Panc1 (cell line): ENCODE measurements around the gene NXPE3. TPM values are rescaled to one million over a fixed set of nuclear protein-coding genes. Genes with fewer than 3 reads are reported as not detected.

Experiments
- ATAC-seq: fragments of 200-7000 bp; cut with Tn5 transposase; 2 replicates; pipeline ENCODE4 v1.9.1; 2020; ENCODE audit warnings: mild to moderate bottlenecking, moderate library complexity
- BruUV-seq: library from RNA; stranded (reverse); fragments of 400-500 nt; replicated peaks from 2 replicates; lab custom pipeline; 2021; lab: Mats Ljungman, UMichigan
- CTCF ChIA-PET: fragments of 300-600 bp; sonication (Branson Sonifier 250); formaldehyde crosslinking; loops from one replicate; lab custom pipeline; 2022; ENCODE audit warnings: antibody characterized with exemption; lab: Charles Lee
- POLR2A ChIA-PET: fragments of 300-600 bp; sonication (Branson Sonifier 250); formaldehyde crosslinking; loops from one replicate; lab custom pipeline; 2022; ENCODE audit warnings: antibody characterized with exemption; lab: Charles Lee
- DNase-seq: peaks from one replicate; pipeline ENCODE4 v3.0.0-alpha.2; 2010; ENCODE audit warnings: low read depth, low spot score
- H3K27ac ChIP-seq: 2 replicates; pipeline ENCODE4 v1.5.1; 2011; ENCODE audit warnings: mild to moderate bottlenecking, low read length, inconsistent platforms
- H3K27me3 ChIP-seq: fragments of 200-500 bp; sonication (Bioruptor generic); 2 replicates; pipeline ENCODE4 v1.6.0; 2014; ENCODE audit warnings: low read length, inconsistent platforms; ENCODE audit not compliant: control insufficient read depth, insufficient read depth
- H3K36me3 ChIP-seq: fragments of 200-500 bp; sonication (Bioruptor generic); 2 replicates; pipeline ENCODE4 v1.5.1; 2014; ENCODE audit warnings: inconsistent platforms, mild to moderate bottlenecking, low read length, moderate library complexity; ENCODE audit not compliant: control insufficient read depth, insufficient read depth
- H3K4me1 ChIP-seq: 2 replicates; pipeline ENCODE4 v1.5.1; 2011; ENCODE audit warnings: inconsistent platforms, mild to moderate bottlenecking, low read length, moderate library complexity; ENCODE audit not compliant: control insufficient read depth, insufficient read depth
- H3K4me3 ChIP-seq, 2 experiments: 2 replicates each; pipeline ENCODE4 v1.5.1; 2011 to 2012; ENCODE audit warnings: low read depth in 2 of 2, low read length in 2 of 2, mild to moderate bottlenecking in 2 of 2, inconsistent platforms in 1 of 2, moderate library complexity in 1 of 2
- H3K9me3 ChIP-seq: fragments of 200-500 bp; sonication (Bioruptor generic); 2 replicates; pipeline ENCODE4 v1.5.1; 2014; ENCODE audit warnings: low read depth, mild to moderate bottlenecking, inconsistent platforms, low read length, moderate library complexity; ENCODE audit not compliant: control insufficient read depth, insufficient read depth
- POLR2AphosphoS5 ChIP-seq: IDR thresholded peaks from 2 replicates; pipeline ENCODE4 v1.6.1; 2012; ENCODE audit warnings: mild to moderate bottlenecking, low read depth, low read length, moderate library complexity
- SIN3A ChIP-seq: IDR thresholded peaks from 2 replicates; pipeline ENCODE4 v1.6.1; 2012; ENCODE audit warnings: low read depth, mild to moderate bottlenecking, low read length, moderate library complexity, borderline replicate concordance; ENCODE audit not compliant: insufficient read depth
- TCF7L2 ChIP-seq: IDR thresholded peaks from 2 replicates; pipeline ENCODE4 v1.6.1; 2011; ENCODE audit warnings: mild to moderate bottlenecking, low read depth, low read length, inconsistent platforms
- in situ Hi-C: cut with HindIII; loops from 2 replicates; pipeline ENCODE4 v1.10.0; 2016; ENCODE audit warnings: low sequenced_read_pairs, low pct_unique_long_range_greater_than_20kb
- intact Hi-C: fragments of 100-400 bp; cut with micrococcal nuclease; formaldehyde crosslinking; loops from one replicate; pipeline ENCODE4 v1.10.0; 2022; ENCODE audit not compliant: unreplicated experiment
- total RNA-seq: library from RNA; stranded (reverse); gene quantifications from one replicate; pipeline ENCODE4 v1.2.1, GENCODE V29; 2021; ENCODE audit not compliant: unreplicated experiment
- TF ChIP-seq, protein P1 (sequence below): fragments of 450-650 bp; IDR thresholded peaks from 2 replicates; pipeline ENCODE4 v1.5.1; 2017; ENCODE audit warnings: mild to moderate bottlenecking
- TF ChIP-seq, protein P2 (sequence below), 2 experiments: IDR thresholded peaks; 2 replicates each; pipeline ENCODE4 v1.6.1; 2011 to 2012; ENCODE audit warnings: low read depth in 2 of 2, control low read depth in 1 of 2, low read length in 1 of 2, mild to moderate bottlenecking in 1 of 2, moderate library complexity in 1 of 2; ENCODE audit not compliant: insufficient read depth in 1 of 2

NXPE3 gene
- total RNA-seq, 1 experiment from 2014 or later, result 30.4 TPM

GRCh38 chr3:101859882-101860448 is 81.0 kb downstream of the NXPE3 start:
- H3K9me3 ChIP-seq, result no peaks in the 10 kb centered on the region
- no TSS peak for BruUV-seq
- no peak overlapping the region for H3K4me3 ChIP-seq
- H3K27me3 ChIP-seq, result no peaks in the 10 kb centered on the region
- TF ChIP-seq SIN3A (no peak), TCF7L2 (no peak), POLR2AphosphoS5 (no peak)
- TF ChIP-seq, protein P1, sequence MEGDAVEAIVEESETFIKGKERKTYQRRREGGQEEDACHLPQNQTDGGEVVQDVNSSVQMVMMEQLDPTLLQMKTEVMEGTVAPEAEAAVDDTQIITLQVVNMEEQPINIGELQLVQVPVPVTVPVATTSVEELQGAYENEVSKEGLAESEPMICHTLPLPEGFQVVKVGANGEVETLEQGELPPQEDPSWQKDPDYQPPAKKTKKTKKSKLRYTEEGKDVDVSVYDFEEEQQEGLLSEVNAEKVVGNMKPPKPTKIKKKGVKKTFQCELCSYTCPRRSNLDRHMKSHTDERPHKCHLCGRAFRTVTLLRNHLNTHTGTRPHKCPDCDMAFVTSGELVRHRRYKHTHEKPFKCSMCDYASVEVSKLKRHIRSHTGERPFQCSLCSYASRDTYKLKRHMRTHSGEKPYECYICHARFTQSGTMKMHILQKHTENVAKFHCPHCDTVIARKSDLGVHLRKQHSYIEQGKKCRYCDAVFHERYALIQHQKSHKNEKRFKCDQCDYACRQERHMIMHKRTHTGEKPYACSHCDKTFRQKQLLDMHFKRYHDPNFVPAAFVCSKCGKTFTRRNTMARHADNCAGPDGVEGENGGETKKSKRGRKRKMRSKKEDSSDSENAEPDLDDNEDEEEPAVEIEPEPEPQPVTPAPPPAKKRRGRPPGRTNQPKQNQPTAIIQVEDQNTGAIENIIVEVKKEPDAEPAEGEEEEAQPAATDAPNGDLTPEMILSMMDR, result no peak
- TF ChIP-seq, protein P2, sequence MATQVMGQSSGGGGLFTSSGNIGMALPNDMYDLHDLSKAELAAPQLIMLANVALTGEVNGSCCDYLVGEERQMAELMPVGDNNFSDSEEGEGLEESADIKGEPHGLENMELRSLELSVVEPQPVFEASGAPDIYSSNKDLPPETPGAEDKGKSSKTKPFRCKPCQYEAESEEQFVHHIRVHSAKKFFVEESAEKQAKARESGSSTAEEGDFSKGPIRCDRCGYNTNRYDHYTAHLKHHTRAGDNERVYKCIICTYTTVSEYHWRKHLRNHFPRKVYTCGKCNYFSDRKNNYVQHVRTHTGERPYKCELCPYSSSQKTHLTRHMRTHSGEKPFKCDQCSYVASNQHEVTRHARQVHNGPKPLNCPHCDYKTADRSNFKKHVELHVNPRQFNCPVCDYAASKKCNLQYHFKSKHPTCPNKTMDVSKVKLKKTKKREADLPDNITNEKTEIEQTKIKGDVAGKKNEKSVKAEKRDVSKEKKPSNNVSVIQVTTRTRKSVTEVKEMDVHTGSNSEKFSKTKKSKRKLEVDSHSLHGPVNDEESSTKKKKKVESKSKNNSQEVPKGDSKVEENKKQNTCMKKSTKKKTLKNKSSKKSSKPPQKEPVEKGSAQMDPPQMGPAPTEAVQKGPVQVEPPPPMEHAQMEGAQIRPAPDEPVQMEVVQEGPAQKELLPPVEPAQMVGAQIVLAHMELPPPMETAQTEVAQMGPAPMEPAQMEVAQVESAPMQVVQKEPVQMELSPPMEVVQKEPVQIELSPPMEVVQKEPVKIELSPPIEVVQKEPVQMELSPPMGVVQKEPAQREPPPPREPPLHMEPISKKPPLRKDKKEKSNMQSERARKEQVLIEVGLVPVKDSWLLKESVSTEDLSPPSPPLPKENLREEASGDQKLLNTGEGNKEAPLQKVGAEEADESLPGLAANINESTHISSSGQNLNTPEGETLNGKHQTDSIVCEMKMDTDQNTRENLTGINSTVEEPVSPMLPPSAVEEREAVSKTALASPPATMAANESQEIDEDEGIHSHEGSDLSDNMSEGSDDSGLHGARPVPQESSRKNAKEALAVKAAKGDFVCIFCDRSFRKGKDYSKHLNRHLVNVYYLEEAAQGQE (IDR thresholded peaks at IDR 0.05; ENCODE audit: insufficient read depth in 1 of 2, low read depth in 2 of 2, low read length in 1 of 2), result no peak
- CTCF ChIA-PET, result no interaction called here
- ATAC-seq, result no peak
- DNase-seq, result no peak
- no peak overlapping the region for H3K27ac ChIP-seq
- in situ Hi-C loops, result no loop called here
- POLR2A ChIA-PET, result no interaction called here
- peaks cover 48% of the 10 kb centered on the region for H3K36me3 ChIP-seq
- intact Hi-C loops, result no loop called here
- H3K4me1 ChIP-seq, result no peaks in the 10 kb centered on the region

GRCh38 chr3:101861212-101861788 is 82.3 kb downstream of the NXPE3 start:
- ATAC-seq (no peak), DNase-seq (no peak)
- CTCF ChIA-PET, result no interaction called here
- Histone ChIP-seq H3K4me3 (no peak overlapping the region), H3K27ac (no peak overlapping the region), H3K36me3 (peaks cover 38% of the 10 kb centered on the region), H3K4me1 (peaks cover 8% of the 10 kb centered on the region; the same call in 1 of the 2 replicates), H3K27me3 (no peaks in the 10 kb centered on the region), H3K9me3 (no peaks in the 10 kb centered on the region)
- TF ChIP-seq POLR2AphosphoS5 (no peak), TCF7L2 (no peak)
- TF ChIP-seq, protein P2 (IDR thresholded peaks at IDR 0.05; ENCODE audit: insufficient read depth in 1 of 2, low read depth in 2 of 2, low read length in 1 of 2), result no peak
- TF ChIP-seq, protein P1, result no peak
- intact Hi-C loops (no loop called here), in situ Hi-C loops (no loop called here)
- POLR2A ChIA-PET, result interaction anchor here (0.7 to 0.8 kb wide), 2 partner anchors 12 to 75 kb away, joined by 4 to 7 read pairs; partner anchors contain the start of gene NFKBIZ
- BruUV-seq, result no TSS peak
